Endothelial cell of umbilical vein (primary cell): ENCODE data around the gene PSG4. TPM values are rescaled to one million over a fixed set of nuclear protein-coding genes. Genes with fewer than 3 reads are reported as not detected.
"Not testable (repeated sequence)": the region's sequence is repeated elsewhere in the genome, so short reads cannot be mapped to it uniquely, and the experiment has no call there.

Experiments
- BruUV-seq: library from RNA; stranded (reverse); fragments of 400-500 nt; replicated peaks from 2 replicates; lab custom pipeline; 2021; lab: Mats Ljungman, UMichigan
- CTCF ChIA-PET: fragments of 300-600, 350-600 bp; sonication (Branson Sonifier 250); formaldehyde crosslinking; loops from one replicate; lab custom pipeline; 2021; ENCODE audit warnings: antibody characterized with exemption, inconsistent platforms; lab: Charles Lee
- POLR2A ChIA-PET: fragments of 300-600, 350-600 bp; sonication (Branson Sonifier 250); formaldehyde crosslinking; loops from one replicate; lab custom pipeline; 2021; ENCODE audit warnings: antibody characterized with exemption, inconsistent platforms; lab: Charles Lee
- DNase-seq: peaks from one replicate; pipeline ENCODE4 v3.0.0-alpha.2; 2011; ENCODE audit warnings: low read depth, low spot score
- FAIRE-seq: peaks from 2 replicates; lab custom pipeline; 2011; peaks lifted over from hg19 to GRCh38; lab: Jason Lieb, UNC
- H2AFZ ChIP-seq: 2 replicates; pipeline ENCODE4 v1.6.0; 2012; ENCODE audit warnings: low read depth, low read length, control low read depth, inconsistent platforms
- H3K27ac ChIP-seq: 2 replicates; pipeline ENCODE4 v1.5.1; 2011; ENCODE audit warnings: low read depth, mild to moderate bottlenecking, control low read depth, low read length, moderate library complexity; ENCODE audit not compliant: insufficient read depth
- H3K27me3 ChIP-seq, 2 experiments: 2 replicates each; pipeline versions ENCODE4 v1.6.0 to v1.6.1; 2011; ENCODE audit warnings: low read length in 2 of 2, mixed read lengths in 1 of 2; ENCODE audit not compliant: control insufficient read depth in 2 of 2, insufficient read depth in 2 of 2
- H3K36me3 ChIP-seq, 2 experiments: 2 replicates in 1 of 2; 3 replicates in 1 of 2; pipeline ENCODE4 v1.5.1; 2011; ENCODE audit warnings: low read length in 2 of 2, mild to moderate bottlenecking in 1 of 2, moderate library complexity in 1 of 2; ENCODE audit not compliant: control insufficient read depth in 2 of 2, insufficient read depth in 2 of 2; ENCODE audit errors: extremely low read depth in 1 of 2
- H3K4me1 ChIP-seq: 3 replicates; pipeline ENCODE4 v1.5.1; 2011; ENCODE audit warnings: mild to moderate bottlenecking, low read length; ENCODE audit not compliant: control insufficient read depth, insufficient read depth; ENCODE audit errors: extremely low read depth
- H3K4me2 ChIP-seq: 2 replicates; pipeline ENCODE4 v1.6.1; 2011; ENCODE audit warnings: low read length, control low read depth, mixed read lengths; ENCODE audit not compliant: insufficient read depth
- H3K4me3 ChIP-seq, 3 experiments: fragments of 200-600 bp in 1 of 3; sonication (generic), shearing (Covaris generic) in 1 of 3; replicated peaks in 1 of 3; 2 replicates each; pipeline ENCODE4 v1.5.1; 2011 to 2016; ENCODE audit warnings: control low read depth in 3 of 3, low read length in 3 of 3, mild to moderate bottlenecking in 2 of 3, inconsistent platforms in 1 of 3, low read depth in 1 of 3, moderate library complexity in 1 of 3; ENCODE audit not compliant: insufficient read depth in 1 of 3
- H3K79me2 ChIP-seq: 2 replicates; pipeline ENCODE4 v1.6.0; 2012; ENCODE audit warnings: low read length, inconsistent platforms; ENCODE audit not compliant: control insufficient read depth, insufficient read depth
- H3K9ac ChIP-seq: replicated peaks from 2 replicates; pipeline ENCODE3; 2011; ENCODE audit warnings: low read length, control low read depth; ENCODE audit not compliant: insufficient read depth; ENCODE audit errors: extremely low read depth
- H3K9me1 ChIP-seq: replicated peaks from 3 replicates; pipeline ENCODE4 v1.6.0; 2011; ENCODE audit warnings: mild to moderate bottlenecking, low read length; ENCODE audit not compliant: control insufficient read depth, insufficient read depth; ENCODE audit errors: extremely low read depth
- H3K9me3 ChIP-seq: replicated peaks from 2 replicates; pipeline ENCODE4 v1.5.1; 2012; ENCODE audit warnings: low read length, inconsistent platforms; ENCODE audit not compliant: control insufficient read depth, insufficient read depth
- H4K20me1 ChIP-seq: replicated peaks from 2 replicates; pipeline ENCODE3; 2011; ENCODE audit warnings: mild to moderate bottlenecking, low read length; ENCODE audit not compliant: control insufficient read depth, insufficient read depth; ENCODE audit errors: extremely low read depth
- dilution Hi-C: fragments of 300-500 bp; cut with MboI; formaldehyde crosslinking; loops from one replicate; pipeline ENCODE4 v1.15.0; 2019; ENCODE audit warnings: low sequenced_read_pairs; ENCODE audit not compliant: extremely low pct_ligation_motif_present
- intact Hi-C: fragments of 100-400 bp; cut with micrococcal nuclease; formaldehyde crosslinking; loops from one replicate; pipeline ENCODE4 v1.10.0; 2022
- polyA plus RNA-seq, 4 experiments: library from polyadenylated mRNA; depleted of rRNA in 3 of 4; stranded (reverse) in 3 of 4; unstranded in 1 of 4; fragments of >200 nt; gene quantifications; 2 replicates each; pipeline versions ENCODE4 v1.2.1 to v1.2.3, GENCODE V29; 2011 to 2012; ENCODE audit warnings: missing spikeins in 1 of 4
- total RNA-seq: library from RNA; stranded (reverse); gene quantifications from 2 replicates; pipeline ENCODE4 v1.2.3, GENCODE V29; 2021

Gene PSG4
- total and polyA plus RNA-seq, 2 donors (not counting 3 experiments of a cell fraction or from before 2014, with no cell fraction given) = 0.29 to 3.6 TPM

GRCh38 chr19:43198686-43199419, 6.6 kb downstream of the PSG4 start:
- intact Hi-C loops, H3K4me3 ChIP-seq, POLR2A ChIA-PET, H3K27me3 ChIP-seq, H3K36me3 ChIP-seq, BruUV-seq, DNase-seq, H2AFZ ChIP-seq, H3K9ac ChIP-seq, H3K4me2 ChIP-seq, FAIRE-seq, H3K9me3 ChIP-seq, H3K4me1 ChIP-seq, dilution Hi-C loops, CTCF ChIA-PET, H3K9me1 ChIP-seq, H3K27ac ChIP-seq, H4K20me1 ChIP-seq, H3K79me2 ChIP-seq: not testable (repeated sequence)

- dilution Hi-C loops, H3K9me3 ChIP-seq, H3K9me1 ChIP-seq, H3K9ac ChIP-seq, H3K36me3 ChIP-seq, CTCF ChIA-PET, H3K79me2 ChIP-seq, FAIRE-seq, H4K20me1 ChIP-seq, H3K4me3 ChIP-seq, H3K4me1 ChIP-seq, H3K27ac ChIP-seq, intact Hi-C loops, POLR2A ChIA-PET, DNase-seq, BruUV-seq, H3K4me2 ChIP-seq, H3K27me3 ChIP-seq, H2AFZ ChIP-seq: not testable (repeated sequence)
These were observed 7.6 kb downstream of the PSG4 start for GRCh38 chr19:43197666-43198397.

GRCh38 chr19:43194397-43194796, 11.0 kb downstream of the PSG4 start:
- FAIRE-seq, intact Hi-C loops, H3K9me1 ChIP-seq, H3K9ac ChIP-seq, H4K20me1 ChIP-seq, H3K4me3 ChIP-seq, DNase-seq, CTCF ChIA-PET, H3K27ac ChIP-seq, dilution Hi-C loops, POLR2A ChIA-PET, H3K36me3 ChIP-seq, H3K27me3 ChIP-seq, H2AFZ ChIP-seq, H3K9me3 ChIP-seq, H3K4me2 ChIP-seq, H3K79me2 ChIP-seq, H3K4me1 ChIP-seq, BruUV-seq: not testable (repeated sequence)
